H1 (cell line): ENCODE data around the gene EHBP1. TPM values are rescaled to one million over a fixed set of nuclear protein-coding genes. Genes with fewer than 3 reads are reported as not detected.

Source experiments
- ATF2 ChIP-seq: IDR thresholded peaks from 2 replicates; pipeline ENCODE4 v1.6.1; 2012; ENCODE audit warnings: low read length, inconsistent platforms
- BACH1 ChIP-seq: IDR thresholded peaks from 2 replicates; pipeline ENCODE4 v1.6.1; 2012; ENCODE audit warnings: low read length, improper control_type of control experiment
- CBX5 ChIP-seq: fragments of 300-800, 300-1000 bp; sonication (generic); IDR thresholded peaks from 2 replicates; pipeline ENCODE4 v1.7.1; 2016; ENCODE audit warnings: antibody characterized with exemption, low read length, low read depth
- EGR1 ChIP-seq: IDR thresholded peaks from 2 replicates; pipeline ENCODE4 v1.6.1; 2011; ENCODE audit warnings: low read depth, low read length, borderline replicate concordance
- KDM5A ChIP-seq: fragments of 200-600 bp; IDR thresholded peaks from 2 replicates; pipeline ENCODE4 v1.7.1; 2012; ENCODE audit warnings: mild to moderate bottlenecking, low read length, inconsistent platforms, mixed read lengths
- RNF2 ChIP-seq: fragments of 200-900, 300-1000 bp; sonication (generic); IDR thresholded peaks from 2 replicates; pipeline ENCODE4 v1.7.1; 2016; ENCODE audit warnings: borderline replicate concordance, low read depth, mild to moderate bottlenecking, antibody characterized with exemption, low read length; ENCODE audit not compliant: poor library complexity, severe bottlenecking; ENCODE audit errors: missing control alignments
- SP1 ChIP-seq: IDR thresholded peaks from 2 replicates; pipeline ENCODE4 v1.6.1; 2011; ENCODE audit warnings: low read depth, low read length
- TEAD4 ChIP-seq: IDR thresholded peaks from 2 replicates; pipeline ENCODE4 v1.6.1; 2012; ENCODE audit warnings: low read depth, low read length, inconsistent platforms, mixed read lengths
- polyA plus RNA-seq, 7 experiments: library from polyadenylated mRNA; depleted of rRNA in 3 of 7; stranded (reverse) in 5 of 7; unstranded in 2 of 7; fragments of >200 nt in 5 of 7; fragments of 200-250 nt in 2 of 7; gene quantifications; 1 replicate in 5 of 7; 2 replicates in 1 of 7; 4 replicates in 1 of 7; pipeline versions ENCODE4 v1.2.1 to v1.2.3, GENCODE V29; 2011 to 2013; ENCODE audit warnings: missing spikeins in 2 of 7, mixed read lengths in 2 of 7
- total RNA-seq: library from RNA; stranded (reverse); fragmentation: NEBNext Ultra II Directional; extraction: Animal tissue kit (Norgen Biotek cat#: 25700); gene quantifications from 2 replicates; pipeline ENCODE4 v1.2.1, GENCODE V29; 2021

EHBP1 gene
- total and polyA plus RNA-seq, 2 of the 8 experiments (the other 6 are each of a cell fraction or from before 2014, with no cell fraction given), result 12.0 to 64.1 TPM

- TF ChIP-seq ATF2, result no peak
- no peak for TF ChIP-seq BACH1
- no peak for TF ChIP-seq KDM5A
- no peak for TF ChIP-seq CBX5
- TF ChIP-seq EGR1, result no peak
- no peak for TF ChIP-seq SP1
- no peak for TF ChIP-seq RNF2
- no peak for TF ChIP-seq TEAD4
- TF ChIP-seq, all 59 proteins: peak for 0
Observed at GRCh38 chr2:62789518-62789917, 84.0 kb downstream of the EHBP1 start (continued).
